ENCODE results near the gene SOS2.

DNA sequence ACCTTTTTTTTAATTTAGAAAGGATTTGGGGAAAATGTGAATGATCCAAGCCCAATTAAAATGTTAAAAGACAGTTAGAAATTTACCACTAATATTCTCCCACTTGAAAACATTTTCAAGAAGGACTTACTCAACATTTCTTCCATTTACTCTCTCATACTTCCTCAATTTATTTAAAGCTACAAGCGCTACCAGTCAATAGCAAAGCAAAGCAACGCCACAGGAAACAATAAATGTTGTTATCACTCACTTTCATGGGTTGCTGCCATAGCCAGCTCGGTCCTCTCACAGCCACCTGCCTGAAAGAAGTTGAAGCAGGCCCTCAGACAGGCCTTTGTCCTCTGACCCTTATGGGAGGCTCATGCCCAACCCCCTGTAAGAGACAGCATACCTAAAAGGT is 6.0 kb upstream of the SOS2 start:
- TF ChIP-seq EZH2 (IDR thresholded peaks at IDR 0.05; ENCODE audit: insufficient read depth, poor library complexity, severe bottlenecking) (no peak), EZH2phosphoT487 (IDR thresholded peaks at IDR 0.05; ENCODE audit: insufficient read depth, low read depth) (no peak)
